NCI-H526 treated with DMSO at 0.1 percent for 48 hours (cell line): ENCODE data around the gene DHRS4.
"Not testable (repeated sequence)": the region's sequence is repeated elsewhere in the genome, so short reads cannot be mapped to it uniquely, and the experiment has no call there.

ENCODE experiments used
- DNase-seq: peaks from one replicate; lab custom pipeline; 2025; lab: John Stamatoyannopoulos, UW

Gene DHRS4

GRCh38 chr14:23984891-23985602 is 31.5 kb downstream of the DHRS4 start:
- no peak for DNase-seq

GRCh38 chr14:23988223-23988606 is 34.6 kb downstream of the DHRS4 start:
- DNase-seq: not testable (repeated sequence)

- DNase-seq: not testable (repeated sequence)
These were observed 35.2 kb downstream of the DHRS4 start, which contains the start of gene DHRS4L2 for GRCh38 chr14:23988607-23989363. Gene DHRS4L2 (plus strand): TSS chr14:23988929. CDS start chr14:23988948, 19 bp downstream.

- DNase-seq: not testable (repeated sequence)
These were observed 36.3 kb downstream of the DHRS4 start for GRCh38 chr14:23989734-23990445.

GRCh38 chr14:23990961-23991360 is 37.4 kb downstream of the DHRS4 start:
- DNase-seq: not testable (repeated sequence)

GRCh38 chr14:23993042-23993441 is 39.5 kb downstream of the DHRS4 start:
- not testable (repeated sequence) for DNase-seq

GRCh38 chr14:23996009-23996408 is 42.4 kb downstream of the DHRS4 start:
- DNase-seq: not testable (repeated sequence)

GRCh38 chr14:23996825-23997224 is 43.3 kb downstream of the DHRS4 start:
- not testable (repeated sequence) for DNase-seq

GRCh38 chr14:23999640-24000039 is 46.1 kb downstream of the DHRS4 start:
- DNase-seq: not testable (repeated sequence)

- DNase-seq: not testable (repeated sequence)
These were observed 47.5 kb downstream of the DHRS4 start for GRCh38 chr14:24001078-24001477.

GRCh38 chr14:24001679-24002078 is 48.1 kb downstream of the DHRS4 start:
- not testable (repeated sequence) for DNase-seq

- not testable (repeated sequence) for DNase-seq
These were observed 52.9 kb downstream of the DHRS4 start for GRCh38 chr14:24006471-24006816.

GRCh38 chr14:24006817-24007652 is 53.5 kb downstream of the DHRS4 start:
- DNase-seq: peak; percentile 10

- DNase-seq: no peak
These were observed 57.5 kb downstream of the DHRS4 start for GRCh38 chr14:24011051-24011450.

- DNase-seq: not testable (repeated sequence)
These were observed 59.2 kb downstream of the DHRS4 start for GRCh38 chr14:24012726-24013273.

GRCh38 chr14:24013654-24014514 is 60.3 kb downstream of the DHRS4 start:
- peak; percentile 72 for DNase-seq

GRCh38 chr14:24015745-24016144 is 62.2 kb downstream of the DHRS4 start:
- not testable (repeated sequence) for DNase-seq
